Ovary (tissue), 1 donor: ENCODE measurements around the gene MRTO4.

Experiments used
- EP300 ChIP-seq: sonication (generic); formaldehyde crosslinking; IDR thresholded peaks from one replicate; pipeline ENCODE4 v1.6.1; 2017; ENCODE audit warnings: antibody characterized with exemption
- POLR2A ChIP-seq: fragments of 450-650 bp; IDR thresholded peaks from one replicate; pipeline ENCODE4 v1.6.1; 2017; ENCODE audit warnings: antibody characterized with exemption, mild to moderate bottlenecking, moderate library complexity

DNA sequence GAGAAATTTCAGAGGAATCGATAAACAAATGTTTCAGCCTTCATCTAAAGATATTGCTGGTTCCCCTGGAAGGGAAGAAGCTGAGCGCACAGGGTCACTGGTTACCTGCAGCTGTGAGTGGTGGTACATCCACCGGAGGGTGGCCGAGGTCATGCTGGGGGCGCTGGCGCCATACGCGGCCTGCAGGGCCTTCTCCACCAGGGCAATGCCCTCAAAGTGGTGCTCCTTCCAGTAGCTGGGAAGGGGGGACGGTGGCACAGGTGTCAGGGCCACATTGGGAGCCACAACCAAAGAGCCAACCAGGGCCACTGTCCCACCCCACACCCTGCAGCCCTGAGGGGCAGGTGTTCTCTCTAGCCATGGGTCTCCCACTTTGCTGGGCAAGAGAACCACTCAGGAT lies 32.3 kb downstream of the MRTO4 start:
- TF ChIP-seq EP300: no peak
- TF ChIP-seq POLR2A: no peak
